D721Med (cell line): ENCODE data around the gene HTR3D.

Experiments
- DNase-seq: peaks from one replicate; pipeline ENCODE4 v3.0.0; 2011; ENCODE audit warnings: low spot score; ENCODE audit not compliant: insufficient read length
- FAIRE-seq: peaks from 2 replicates; lab custom pipeline; 2011; peaks lifted over from hg19 to GRCh38; lab: Jason Lieb, UNC
- CTCF ChIP-seq: IDR thresholded peaks from 2 replicates; pipeline ENCODE4 v1.5.1; 2012; ENCODE audit warnings: mild to moderate bottlenecking, control low read depth; ENCODE audit not compliant: insufficient read depth; ENCODE audit errors: missing control alignments

HTR3D gene

GRCh38 chr3:184077881-184078280, 46.3 kb downstream of the HTR3D start:
- no peak for DNase-seq
- FAIRE-seq: no peak
- no peak for TF ChIP-seq CTCF

GRCh38 chr3:184078851-184079250, 47.3 kb downstream of the HTR3D start:
- no peak for TF ChIP-seq CTCF
- FAIRE-seq (no peak), DNase-seq (no peak)

GRCh38 chr3:184081116-184081830, 49.7 kb downstream of the HTR3D start:
- no peak for FAIRE-seq
- TF ChIP-seq CTCF: no peak

GRCh38 chr3:184082034-184082433, 50.5 kb downstream of the HTR3D start:
- no peak for TF ChIP-seq CTCF
- no peak for FAIRE-seq
- DNase-seq: no peak

More at GRCh38 chr3:184081116-184081830, 49.7 kb downstream of the HTR3D start:
- DNase-seq: no peak

GRCh38 chr3:184082465-184082864, 50.9 kb downstream of the HTR3D start:
- DNase-seq: no peak
- no peak for FAIRE-seq
- TF ChIP-seq CTCF: no peak

GRCh38 chr3:184085389-184085852, 53.9 kb downstream of the HTR3D start:
- no peak for TF ChIP-seq CTCF
- no peak for DNase-seq
- FAIRE-seq: no peak
